ENCODE data around the gene OSBPL7. TPM values are rescaled to one million over a fixed set of nuclear protein-coding genes. Genes with fewer than 3 reads are reported as not detected.
A peak's percentile ranks its signal among the peaks of the same experiment; 100 is the strongest.

The OSBPL7 gene
- total and polyA plus RNA-seq, 2 of the 13 experiments (the other 11 are each of a cell fraction or from before 2014, with no cell fraction given), result 4.7 to 6.6 TPM

DNA sequence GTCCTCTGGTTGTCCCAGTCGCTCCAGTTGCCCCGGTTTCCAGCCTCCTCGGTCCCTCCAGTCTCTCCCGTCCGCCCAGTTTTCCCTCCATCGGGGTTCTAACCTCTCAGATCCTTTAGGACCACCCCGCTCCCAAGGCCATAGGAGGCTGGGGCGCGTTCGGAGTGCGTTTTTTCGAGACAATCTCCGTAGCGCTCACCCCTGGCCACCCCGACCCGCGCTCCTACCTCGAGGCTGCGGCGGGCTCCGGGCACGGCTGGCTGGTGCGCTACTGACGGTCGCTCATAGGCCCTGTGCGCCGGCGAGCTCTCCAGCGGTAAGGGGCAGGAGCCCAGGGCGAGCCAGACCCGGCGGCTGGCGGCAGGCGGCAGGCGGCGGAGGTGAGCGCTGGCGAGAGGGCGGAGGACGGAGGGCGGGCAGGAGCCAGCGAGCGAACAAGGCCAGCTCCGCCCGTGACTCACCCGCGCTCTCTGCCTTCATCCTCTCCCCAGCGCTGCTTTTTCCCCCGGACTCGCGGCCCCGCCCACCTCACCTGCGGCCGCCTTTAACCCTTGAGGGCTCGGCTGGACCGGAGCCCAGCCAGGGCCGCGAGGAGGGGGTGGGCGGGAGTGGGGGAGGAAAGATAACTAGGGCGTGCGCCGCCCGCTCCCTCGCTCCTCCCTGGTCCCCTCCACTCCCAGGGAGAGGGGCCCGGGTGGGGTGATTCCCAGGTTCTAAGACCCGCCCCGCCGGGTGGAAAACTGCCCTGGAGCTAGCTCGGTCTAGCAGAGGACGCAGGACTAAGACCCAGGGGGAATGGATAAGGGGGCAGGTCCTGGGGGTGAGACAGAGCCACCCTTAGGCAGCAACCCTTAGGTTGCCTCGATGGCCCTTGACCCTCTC lies 29.3 kb upstream of the OSBPL7 start, which contains the start of gene SP6 (continued):
- TF ChIP-seq FOXC1 (CRISPR knock-in tag; IDR thresholded peaks at IDR 0.05; ENCODE audit: borderline replicate concordance) (peak; percentile 45; the same call in 1 of the 2 replicates), ZKSCAN5 (CRISPR knock-in tag; IDR thresholded peaks at IDR 0.05) (peak; percentile 34; the same call in 1 of the 2 replicates), SOX5 (CRISPR knock-in tag; IDR thresholded peaks at IDR 0.05; ENCODE audit: borderline replicate concordance) (peak; percentile 29; the same call in 1 of the 2 replicates), POLR2A (IDR thresholded peaks at IDR 0.05; ENCODE audit: insufficient read depth in 1 of 2, low read depth in 2 of 2, low read length in 2 of 2) (peak; percentile 30 to 75; a peak in 3 of 4 replicates), ZNF160 (CRISPR knock-in tag; IDR thresholded peaks at IDR 0.05) (0 out of 2 replicates have a peak, but pooled peaks have one; percentile 23), ZSCAN29 (CRISPR knock-in tag; conservative IDR thresholded peaks at IDR 0.05) (0 out of 2 replicates have a peak, but pooled peaks have one; percentile 58), ZNF7 (CRISPR knock-in tag; IDR thresholded peaks at IDR 0.05) (no peak), ATF7-NPFF (CRISPR knock-in tag; IDR thresholded peaks at IDR 0.05; ENCODE audit: low read depth) (peak; percentile 86), ZNF337 (CRISPR knock-in tag; IDR thresholded peaks at IDR 0.05; ENCODE audit: borderline replicate concordance, low read depth) (no peak), KLF12 (CRISPR knock-in tag; IDR thresholded peaks at IDR 0.05; ENCODE audit: borderline replicate concordance) (peak; percentile 76; the same call in 1 of the 2 replicates), NFKBIZ (CRISPR knock-in tag; IDR thresholded peaks at IDR 0.05) (0 out of 2 replicates have a peak, but pooled peaks have one; percentile 41), ZSCAN21 (CRISPR knock-in tag; IDR thresholded peaks at IDR 0.05; ENCODE audit: borderline replicate concordance) (peak; percentile 80; the same call in 1 of the 2 replicates), HMG20B (CRISPR knock-in tag; conservative IDR thresholded peaks at IDR 0.05) (0 out of 2 replicates have a peak, but pooled peaks have one; percentile 17), PHF20 (CRISPR knock-in tag; IDR thresholded peaks at IDR 0.05) (no peak)
- TF ChIP-seq, protein P1, sequence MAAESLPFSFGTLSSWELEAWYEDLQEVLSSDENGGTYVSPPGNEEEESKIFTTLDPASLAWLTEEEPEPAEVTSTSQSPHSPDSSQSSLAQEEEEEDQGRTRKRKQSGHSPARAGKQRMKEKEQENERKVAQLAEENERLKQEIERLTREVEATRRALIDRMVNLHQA (CRISPR knock-in tag; IDR thresholded peaks at IDR 0.05), result no peak
- TF ChIP-seq, protein P2, sequence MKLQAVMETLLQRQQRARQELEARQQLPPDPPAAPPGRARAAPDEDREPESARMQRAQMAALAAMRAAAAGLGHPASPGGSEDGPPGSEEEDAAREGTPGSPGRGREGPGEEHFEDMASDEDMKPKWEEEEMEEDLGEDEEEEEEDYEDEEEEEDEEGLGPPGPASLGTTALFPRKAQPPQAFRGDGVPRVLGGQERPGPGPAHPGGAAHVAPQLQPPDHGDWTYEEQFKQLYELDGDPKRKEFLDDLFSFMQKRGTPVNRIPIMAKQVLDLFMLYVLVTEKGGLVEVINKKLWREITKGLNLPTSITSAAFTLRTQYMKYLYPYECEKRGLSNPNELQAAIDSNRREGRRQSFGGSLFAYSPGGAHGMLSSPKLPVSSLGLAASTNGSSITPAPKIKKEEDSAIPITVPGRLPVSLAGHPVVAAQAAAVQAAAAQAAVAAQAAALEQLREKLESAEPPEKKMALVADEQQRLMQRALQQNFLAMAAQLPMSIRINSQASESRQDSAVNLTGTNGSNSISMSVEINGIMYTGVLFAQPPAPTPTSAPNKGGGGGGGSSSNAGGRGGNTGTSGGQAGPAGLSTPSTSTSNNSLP (IDR thresholded peaks at IDR 0.05; ENCODE audit: low read depth, low read length), result no peak
- TF ChIP-seq, protein P3, sequence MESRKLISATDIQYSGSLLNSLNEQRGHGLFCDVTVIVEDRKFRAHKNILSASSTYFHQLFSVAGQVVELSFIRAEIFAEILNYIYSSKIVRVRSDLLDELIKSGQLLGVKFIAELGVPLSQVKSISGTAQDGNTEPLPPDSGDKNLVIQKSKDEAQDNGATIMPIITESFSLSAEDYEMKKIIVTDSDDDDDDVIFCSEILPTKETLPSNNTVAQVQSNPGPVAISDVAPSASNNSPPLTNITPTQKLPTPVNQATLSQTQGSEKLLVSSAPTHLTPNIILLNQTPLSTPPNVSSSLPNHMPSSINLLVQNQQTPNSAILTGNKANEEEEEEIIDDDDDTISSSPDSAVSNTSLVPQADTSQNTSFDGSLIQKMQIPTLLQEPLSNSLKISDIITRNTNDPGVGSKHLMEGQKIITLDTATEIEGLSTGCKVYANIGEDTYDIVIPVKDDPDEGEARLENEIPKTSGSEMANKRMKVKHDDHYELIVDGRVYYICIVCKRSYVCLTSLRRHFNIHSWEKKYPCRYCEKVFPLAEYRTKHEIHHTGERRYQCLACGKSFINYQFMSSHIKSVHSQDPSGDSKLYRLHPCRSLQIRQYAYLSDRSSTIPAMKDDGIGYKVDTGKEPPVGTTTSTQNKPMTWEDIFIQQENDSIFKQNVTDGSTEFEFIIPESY (CRISPR knock-in tag; IDR thresholded peaks at IDR 0.05), result peak; percentile 29; the same call in 1 of the 2 replicates
- TF ChIP-seq, protein P4, sequence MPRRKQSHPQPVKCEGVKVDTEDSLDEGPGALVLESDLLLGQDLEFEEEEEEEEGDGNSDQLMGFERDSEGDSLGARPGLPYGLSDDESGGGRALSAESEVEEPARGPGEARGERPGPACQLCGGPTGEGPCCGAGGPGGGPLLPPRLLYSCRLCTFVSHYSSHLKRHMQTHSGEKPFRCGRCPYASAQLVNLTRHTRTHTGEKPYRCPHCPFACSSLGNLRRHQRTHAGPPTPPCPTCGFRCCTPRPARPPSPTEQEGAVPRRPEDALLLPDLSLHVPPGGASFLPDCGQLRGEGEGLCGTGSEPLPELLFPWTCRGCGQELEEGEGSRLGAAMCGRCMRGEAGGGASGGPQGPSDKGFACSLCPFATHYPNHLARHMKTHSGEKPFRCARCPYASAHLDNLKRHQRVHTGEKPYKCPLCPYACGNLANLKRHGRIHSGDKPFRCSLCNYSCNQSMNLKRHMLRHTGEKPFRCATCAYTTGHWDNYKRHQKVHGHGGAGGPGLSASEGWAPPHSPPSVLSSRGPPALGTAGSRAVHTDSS (CRISPR knock-in tag; conservative IDR thresholded peaks at IDR 0.05), result no peak
- TF ChIP-seq, protein P5, sequence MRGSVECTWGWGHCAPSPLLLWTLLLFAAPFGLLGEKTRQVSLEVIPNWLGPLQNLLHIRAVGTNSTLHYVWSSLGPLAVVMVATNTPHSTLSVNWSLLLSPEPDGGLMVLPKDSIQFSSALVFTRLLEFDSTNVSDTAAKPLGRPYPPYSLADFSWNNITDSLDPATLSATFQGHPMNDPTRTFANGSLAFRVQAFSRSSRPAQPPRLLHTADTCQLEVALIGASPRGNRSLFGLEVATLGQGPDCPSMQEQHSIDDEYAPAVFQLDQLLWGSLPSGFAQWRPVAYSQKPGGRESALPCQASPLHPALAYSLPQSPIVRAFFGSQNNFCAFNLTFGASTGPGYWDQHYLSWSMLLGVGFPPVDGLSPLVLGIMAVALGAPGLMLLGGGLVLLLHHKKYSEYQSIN (CRISPR knock-in tag; IDR thresholded peaks at IDR 0.05; ENCODE audit: borderline replicate concordance), result no peak
- TF ChIP-seq, protein P6, sequence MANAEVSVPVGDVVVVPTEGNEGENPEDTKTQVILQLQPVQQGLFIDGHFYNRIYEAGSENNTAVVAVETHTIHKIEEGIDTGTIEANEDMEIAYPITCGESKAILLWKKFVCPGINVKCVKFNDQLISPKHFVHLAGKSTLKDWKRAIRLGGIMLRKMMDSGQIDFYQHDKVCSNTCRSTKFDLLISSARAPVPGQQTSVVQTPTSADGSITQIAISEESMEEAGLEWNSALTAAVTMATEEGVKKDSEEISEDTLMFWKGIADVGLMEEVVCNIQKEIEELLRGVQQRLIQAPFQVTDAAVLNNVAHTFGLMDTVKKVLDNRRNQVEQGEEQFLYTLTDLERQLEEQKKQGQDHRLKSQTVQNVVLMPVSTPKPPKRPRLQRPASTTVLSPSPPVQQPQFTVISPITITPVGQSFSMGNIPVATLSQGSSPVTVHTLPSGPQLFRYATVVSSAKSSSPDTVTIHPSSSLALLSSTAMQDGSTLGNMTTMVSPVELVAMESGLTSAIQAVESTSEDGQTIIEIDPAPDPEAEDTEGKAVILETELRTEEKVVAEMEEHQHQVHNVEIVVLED (CRISPR knock-in tag; IDR thresholded peaks at IDR 0.05; ENCODE audit: borderline replicate concordance), result peak; percentile 34; the same call in 1 of the 2 replicates

Measured in HepG2 (cell line).